ENCODE results near the gene ATP5F1A.
"Not testable (repeated sequence)": the region's sequence is repeated elsewhere in the genome, so short reads cannot be mapped to it uniquely, and the experiment has no call there.

ATP5F1A gene

DNA sequence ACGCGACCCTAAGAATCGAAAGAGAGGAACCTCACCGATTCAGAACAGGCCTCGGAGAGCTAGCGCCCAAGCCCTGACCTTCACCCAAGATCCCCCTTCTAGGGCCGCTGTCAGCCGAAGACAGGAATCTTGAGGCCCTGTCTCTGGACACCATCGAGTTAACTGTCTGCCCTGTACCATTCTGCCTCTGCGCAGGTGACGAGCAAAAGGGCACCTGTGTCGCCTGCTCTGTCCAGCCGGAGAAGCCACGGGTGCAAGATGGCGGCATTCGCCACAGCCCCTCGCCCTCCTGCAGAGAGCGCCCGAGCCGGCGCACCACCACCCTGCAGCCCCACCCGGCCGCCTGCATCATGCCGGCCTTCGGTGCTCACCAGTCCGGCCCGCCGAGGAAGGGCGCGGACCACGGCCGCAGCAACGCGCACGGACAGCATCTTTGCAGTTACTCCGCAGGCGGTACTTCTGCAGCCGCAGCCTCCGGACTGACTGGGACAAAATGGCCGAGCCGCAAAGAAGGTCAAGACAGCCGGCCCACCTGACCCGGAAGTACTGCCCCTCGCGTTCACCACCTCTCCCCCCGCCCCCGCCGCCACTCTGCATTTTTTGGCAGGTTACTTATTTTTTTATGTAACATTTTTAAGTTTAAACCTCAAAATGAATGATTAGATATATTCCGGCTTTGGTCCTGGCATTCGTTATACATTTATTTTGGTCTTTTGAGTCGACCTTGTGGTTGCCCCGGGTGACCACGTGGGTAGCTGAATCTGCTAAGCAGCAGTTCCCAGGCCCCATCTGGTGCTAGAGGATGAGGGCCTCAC is at the start of gene ATP5F1A:
Gene ATP5F1A (minus strand): TSS at position 496 of the 815 bp plus-strand sequence. CDS start 65 bp downstream, at position 431.
- DNase-seq (ENCODE audit: low read depth, low spot score) = peak; percentile 51

DNA sequence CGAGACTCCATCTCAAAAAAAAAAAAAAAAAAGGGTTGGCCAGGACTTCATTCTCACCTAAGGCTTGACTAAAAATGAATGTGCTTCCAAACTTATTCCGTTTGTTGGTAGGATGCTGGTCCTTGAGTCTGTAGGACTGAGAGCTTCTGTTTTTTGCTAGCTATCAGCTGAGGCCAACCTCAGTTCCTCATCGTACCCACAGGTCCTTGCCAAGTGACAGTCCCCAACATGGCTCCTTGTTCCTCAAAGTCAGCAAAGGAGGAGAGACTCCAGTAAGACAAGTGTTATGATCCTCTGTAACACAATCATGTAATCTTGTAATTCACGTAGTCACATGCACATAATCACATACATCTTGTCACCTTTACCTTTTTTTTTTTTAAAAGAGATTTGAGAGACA is 43.1 kb upstream of the ATP5F1A start:
- DNase-seq (ENCODE audit: low read depth, low spot score) = no peak

DNA sequence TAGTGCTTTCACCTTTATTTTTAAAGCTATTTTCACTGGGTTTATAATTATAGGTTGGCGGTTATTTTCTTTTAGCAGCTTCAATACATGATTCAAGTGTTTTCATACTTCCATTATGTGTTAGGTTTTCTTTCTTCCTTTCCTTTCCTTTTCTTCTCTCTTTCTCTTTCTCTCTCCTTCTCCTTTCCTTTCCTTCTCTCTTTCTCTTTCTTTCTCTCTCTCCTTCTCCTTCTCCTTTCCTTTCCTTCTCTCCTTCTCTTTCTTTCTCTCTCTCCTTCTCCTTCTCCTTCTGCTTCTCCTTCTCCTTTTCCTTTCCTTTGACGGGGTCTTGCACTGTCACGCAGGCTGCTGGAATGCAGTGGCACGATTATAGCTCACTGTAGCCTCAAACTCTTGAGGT is 42.1 kb upstream of the ATP5F1A start:
- no peak for DNase-seq (ENCODE audit: low read depth, low spot score)

DNA sequence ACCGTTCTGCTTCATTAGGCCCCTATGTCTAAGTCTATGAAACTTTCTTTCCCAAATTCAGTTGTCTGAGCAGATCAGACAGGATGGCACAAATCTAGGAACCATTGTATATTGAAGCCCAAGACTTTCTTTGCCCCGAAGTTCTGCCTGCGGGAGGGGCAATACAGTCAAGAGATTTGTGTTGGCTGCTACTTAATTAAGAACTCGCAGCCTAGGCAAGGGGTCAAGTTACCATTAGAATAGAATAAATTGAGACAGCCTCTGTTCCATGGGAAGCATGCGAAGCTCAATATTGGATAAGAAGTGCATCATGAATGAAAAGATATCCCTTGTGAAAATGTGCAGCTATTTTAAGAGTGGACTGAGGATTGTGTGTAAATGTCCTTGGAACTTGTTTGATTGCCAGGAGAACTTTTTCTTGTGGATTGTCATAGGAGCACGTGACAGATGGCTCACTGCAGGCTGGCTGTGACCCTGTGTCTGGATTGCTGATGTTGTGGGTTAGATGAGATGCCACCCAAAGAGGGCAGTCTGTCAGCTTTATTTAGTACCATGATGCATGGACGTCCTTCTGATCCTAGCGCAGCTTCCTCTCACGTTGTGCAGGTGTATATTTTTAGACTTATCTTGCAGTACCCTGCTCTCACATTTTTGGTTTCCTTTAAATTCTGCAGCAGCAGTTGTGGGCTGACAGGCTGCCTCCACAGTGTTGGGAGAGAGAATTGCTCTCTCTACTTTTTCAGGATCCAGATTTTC is 37.0 kb upstream of the ATP5F1A start:
- no peak for DNase-seq (ENCODE audit: low read depth, low spot score)

DNA sequence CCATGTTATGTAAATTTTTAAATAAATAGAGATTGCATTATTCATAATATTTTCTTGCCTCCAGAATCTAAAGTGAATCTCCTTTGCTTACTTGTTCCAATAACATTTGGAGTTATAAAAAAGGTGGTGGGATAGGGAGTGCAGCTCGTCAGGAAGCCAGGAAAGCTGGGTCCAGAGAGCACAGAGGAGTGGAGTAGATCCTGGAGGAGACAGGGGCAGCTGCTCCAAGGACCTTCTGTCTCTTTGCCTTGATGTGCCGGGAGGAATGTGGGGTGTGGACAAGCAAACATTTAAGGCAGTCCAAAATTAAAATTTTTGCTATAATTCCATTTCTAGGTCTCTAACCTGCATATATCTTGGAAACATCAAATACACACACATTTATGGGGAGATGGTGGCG is 35.4 kb upstream of the ATP5F1A start:
- no peak for DNase-seq (ENCODE audit: low read depth, low spot score)

DNA sequence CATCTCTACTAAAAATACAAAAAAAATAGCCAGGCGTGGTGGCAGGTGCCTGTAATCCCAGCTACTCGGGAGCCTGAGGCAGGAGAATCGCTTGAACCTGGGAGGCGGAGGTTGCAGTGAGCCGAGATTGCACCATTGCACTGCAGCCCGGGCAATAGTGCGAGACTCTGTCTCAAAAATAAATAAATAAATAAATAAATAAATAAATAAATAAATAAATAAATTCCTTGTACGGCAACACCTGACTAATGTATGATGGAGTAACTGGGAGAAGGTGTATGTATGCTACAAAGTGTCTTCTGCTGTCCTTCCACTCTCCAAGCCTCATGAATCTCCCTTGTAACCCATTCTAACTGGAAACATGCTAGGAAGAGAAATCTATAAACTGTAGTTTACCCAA is 32.5 kb upstream of the ATP5F1A start:
- not testable (repeated sequence) for DNase-seq (ENCODE audit: low read depth, low spot score)

DNA sequence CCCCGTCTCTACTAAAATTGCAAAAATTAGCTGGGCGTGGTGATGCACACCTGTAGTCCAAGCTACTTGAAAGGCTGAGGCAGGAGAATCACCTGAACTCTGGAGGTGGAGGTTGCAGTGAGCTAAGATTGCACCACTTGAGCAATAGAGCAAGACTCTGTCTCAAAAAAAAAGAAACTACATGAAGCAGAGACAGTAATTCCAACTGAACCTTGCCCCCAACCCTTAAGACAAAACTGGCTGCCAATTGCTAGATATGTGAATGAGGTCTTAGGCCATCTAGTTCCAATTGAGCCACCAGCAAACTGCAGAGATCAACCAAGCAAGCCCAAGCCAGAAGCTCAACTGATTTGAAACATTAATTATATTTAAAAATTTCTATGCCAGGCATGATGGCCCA is 32.0 kb upstream of the ATP5F1A start:
- no peak for DNase-seq (ENCODE audit: low read depth, low spot score)

DNA sequence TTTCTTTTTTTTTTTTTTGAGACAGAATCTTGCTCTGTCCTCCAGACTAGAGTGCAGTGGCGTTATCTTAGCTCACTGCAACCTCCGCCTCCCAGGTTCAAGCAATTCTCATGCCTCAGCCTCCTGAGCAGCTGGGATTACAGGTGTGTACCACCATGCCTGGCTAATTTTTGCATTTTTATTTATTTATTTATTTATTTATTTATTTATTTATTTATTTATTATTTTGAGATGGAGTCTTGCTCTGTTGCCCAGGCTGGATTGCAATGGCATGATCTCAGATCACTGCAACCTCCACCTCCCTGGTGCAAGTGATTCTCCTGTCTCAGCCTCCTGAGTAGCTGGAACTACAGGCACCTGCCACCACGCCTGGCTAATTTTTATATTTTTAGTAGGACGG is 28.5 kb upstream of the ATP5F1A start:
- DNase-seq (ENCODE audit: low read depth, low spot score) = not testable (repeated sequence)

DNA sequence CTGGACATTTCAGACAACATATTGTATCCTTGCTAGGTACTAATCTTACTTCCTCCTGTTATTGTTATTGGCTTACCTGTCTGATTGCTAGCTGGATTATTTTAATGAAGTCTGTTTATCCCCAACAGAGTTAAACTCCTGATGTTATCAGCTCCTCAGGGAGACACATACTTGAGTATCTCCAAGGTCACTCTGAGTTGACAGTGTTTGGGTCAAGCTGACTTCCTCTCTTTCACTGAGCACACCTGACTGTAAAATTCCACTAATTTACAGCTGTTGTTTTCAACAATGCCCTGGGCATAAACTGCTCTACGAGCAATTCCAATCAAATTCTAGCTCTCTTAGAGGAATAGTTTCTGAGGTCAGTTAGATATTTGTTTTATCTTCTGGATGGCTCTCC is 15.7 kb upstream of the ATP5F1A start:
- DNase-seq (ENCODE audit: low read depth, low spot score) = no peak

DNA sequence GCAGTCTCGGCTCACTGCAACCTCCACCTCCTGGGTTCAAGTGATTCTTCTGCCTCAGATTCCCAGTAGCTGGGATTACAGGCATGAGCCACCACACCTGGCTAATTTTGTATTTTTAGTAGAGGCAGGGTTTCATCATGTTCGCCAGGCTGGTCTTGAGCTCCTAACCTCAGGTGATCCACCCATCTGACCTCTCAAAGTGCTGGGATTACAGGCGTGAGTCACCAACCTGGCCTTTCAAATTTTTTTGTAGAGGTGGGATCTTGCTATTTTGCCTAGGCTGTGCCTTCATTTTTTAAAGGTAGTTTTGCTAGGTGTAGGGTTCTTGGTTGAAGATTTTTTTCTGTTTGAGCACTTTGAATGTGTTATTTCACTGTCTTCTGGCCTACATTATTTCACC is 12.3 kb upstream of the ATP5F1A start:
- no peak for DNase-seq (ENCODE audit: low read depth, low spot score)

DNA sequence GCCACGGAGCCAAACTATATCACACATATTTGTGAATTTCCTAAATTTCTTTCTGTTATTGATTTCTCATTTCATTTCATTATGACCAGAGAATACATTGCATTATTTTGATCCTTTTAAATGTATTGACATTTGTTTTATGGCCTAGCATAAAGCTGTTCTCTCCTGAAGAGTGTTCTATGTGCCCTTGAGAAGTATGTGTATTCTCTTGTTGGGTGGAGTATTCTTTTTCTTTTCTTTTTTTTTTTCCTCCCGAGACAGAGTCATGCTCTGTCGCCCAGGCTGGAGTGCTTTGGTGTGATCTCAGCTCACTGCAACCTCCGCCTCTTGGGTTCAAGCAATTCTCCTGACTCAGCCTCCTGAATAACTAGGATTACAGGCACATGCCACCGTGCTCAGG is 11.3 kb upstream of the ATP5F1A start:
- no peak for DNase-seq (ENCODE audit: low read depth, low spot score)

DNA sequence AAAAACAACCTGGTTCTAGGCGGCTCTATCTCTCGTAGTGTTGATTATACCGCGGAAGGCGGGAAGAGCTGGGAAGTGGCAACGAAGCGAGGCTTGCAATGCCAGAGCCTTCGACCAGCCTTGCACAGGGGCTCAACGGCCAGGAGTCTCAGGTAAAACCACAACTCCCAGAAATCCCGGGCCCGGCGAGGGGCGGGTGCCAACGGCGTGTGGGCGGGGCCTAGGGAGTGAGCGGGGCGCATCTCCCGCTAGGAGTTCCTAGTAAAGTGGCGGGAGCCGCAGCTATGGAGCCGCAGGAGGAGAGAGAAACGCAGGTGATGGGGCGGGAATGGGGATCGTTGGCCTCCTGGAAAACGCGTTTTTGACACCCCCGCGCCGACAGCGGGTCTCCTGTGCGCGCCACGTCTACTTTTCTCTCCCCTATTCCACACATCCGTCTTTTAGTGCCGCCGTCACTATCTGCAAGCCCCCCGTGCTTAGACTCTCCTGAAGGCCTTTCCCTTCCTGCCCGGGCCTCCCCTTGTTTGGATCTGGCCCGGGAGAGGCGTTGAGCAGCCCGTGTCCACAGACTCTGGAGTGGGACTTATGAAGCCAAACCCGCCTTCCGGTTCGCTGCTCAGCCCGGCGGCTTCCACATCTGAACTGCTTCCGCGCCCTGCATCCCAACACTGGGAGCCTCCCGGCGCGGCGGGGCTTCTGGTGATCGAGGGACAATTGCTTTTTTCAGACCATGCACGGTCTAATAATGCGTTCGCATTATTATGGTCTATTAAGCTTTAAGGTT is 6.2 kb upstream of the ATP5F1A start, which contains the start of gene HAUS1:
Gene HAUS1 (plus strand): TSS at position 258 of the 784 bp plus-strand sequence. CDS start 27 bp downstream, at position 285.
- peak; percentile 58 for DNase-seq (ENCODE audit: low read depth, low spot score)

DNA sequence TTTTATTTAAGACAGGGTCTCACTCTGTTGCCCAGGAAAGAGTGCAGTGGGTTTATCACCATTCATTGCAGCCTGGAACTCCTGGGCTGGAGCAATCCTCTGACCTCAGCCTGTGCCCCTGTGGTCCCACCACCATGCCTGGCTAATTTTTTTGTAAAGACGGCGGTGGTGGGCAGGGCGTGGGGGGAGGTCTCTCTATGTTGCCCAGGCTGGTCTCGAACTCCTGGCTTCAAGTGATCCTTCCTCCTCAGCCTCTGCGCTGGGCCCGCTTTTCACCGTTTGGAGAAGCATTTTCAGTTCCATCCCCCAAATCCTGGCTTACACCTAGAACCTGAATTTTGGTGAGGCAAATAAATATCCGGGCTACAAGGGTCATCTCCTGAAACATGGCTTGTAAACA is 1.4 kb upstream of the ATP5F1A start:
- no peak for DNase-seq (ENCODE audit: low read depth, low spot score)

DNA sequence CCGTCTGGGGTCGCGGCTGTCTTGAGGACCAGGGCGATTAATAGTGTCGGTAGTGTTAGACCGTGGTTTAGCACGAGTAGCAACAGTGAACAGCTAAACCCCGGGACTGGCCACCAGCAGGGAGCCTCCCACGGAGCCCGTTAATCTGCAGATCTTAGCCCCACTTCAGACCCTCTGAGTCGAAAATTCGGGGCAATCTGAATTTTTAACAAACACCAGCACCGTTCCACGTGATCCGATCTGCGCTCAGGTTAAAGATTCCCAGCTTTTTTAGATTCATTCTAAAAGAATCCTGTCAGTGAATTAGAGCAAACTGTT is 479 bp upstream of the ATP5F1A start:
- DNase-seq (ENCODE audit: low read depth, low spot score) = no peak

DNA sequence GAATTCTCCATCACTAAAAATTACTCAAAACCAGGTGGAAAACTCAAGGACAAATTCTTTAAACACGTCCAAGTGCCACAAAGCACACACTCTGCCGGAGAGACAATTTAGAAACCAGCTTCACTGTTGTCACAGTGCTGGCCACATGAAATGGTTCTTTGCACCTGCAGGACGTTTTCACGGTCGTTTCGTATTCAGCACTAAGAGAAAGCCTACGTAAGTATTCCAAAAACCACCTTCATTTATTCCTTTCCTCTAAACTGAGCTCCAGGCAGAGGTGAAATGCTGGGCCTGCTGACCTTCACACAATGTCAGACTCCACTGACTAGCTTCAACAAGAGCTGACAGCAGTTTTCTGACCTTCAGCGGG is 680 bp downstream of the ATP5F1A start:
- no peak for DNase-seq (ENCODE audit: low read depth, low spot score)

DNA sequence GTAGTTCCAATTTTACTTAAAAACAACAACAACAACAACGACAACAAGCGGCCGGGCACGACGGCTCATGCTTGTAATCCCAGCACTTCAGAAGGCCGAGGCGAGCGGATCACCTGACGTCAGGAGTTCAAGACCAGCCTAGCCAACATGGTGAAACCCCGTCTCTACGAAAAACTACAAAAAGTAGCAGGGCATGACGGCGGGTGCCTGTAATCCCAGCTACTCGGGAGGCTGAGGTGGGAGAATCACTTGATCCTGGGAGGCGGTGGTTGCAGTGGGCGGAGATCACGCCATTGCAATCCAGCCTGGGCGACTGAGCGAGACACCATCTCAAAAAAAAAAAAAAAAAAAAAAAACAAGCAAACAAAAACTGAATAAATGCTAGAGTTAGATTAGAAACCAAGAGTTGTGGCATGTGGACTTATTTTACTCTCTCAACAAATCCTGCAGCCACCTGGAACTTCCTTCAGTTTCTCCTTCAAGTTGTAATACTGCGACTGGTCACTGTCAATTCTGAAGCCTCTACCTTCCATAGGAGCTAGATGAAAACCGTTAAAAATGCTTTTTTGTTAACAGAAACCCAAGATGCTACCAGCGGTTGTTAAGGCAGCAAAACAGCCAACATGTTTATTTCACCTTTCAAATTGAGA is 1.3 kb downstream of the ATP5F1A start:
- no peak for DNase-seq (ENCODE audit: low read depth, low spot score)

DNA sequence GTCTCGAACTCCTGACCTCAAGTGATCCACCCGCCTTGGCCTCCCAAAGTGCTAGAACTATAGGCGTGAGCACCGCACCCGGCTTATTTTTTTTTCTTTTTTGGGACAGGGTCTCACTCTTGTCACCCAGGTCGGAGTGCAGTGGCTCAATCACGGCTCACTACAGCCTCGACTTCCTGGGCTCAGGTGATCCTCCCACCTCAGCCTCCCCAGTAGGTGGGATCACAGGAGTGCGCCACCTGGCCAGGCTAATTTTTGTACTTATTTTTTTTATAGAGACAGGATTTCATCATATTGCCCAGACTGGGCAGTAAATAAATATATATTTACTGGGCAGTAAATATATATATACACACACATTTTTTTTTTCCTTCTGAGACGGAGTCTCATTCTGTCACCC is 2.6 kb downstream of the ATP5F1A start:
- no peak for DNase-seq (ENCODE audit: low read depth, low spot score)

DNA sequence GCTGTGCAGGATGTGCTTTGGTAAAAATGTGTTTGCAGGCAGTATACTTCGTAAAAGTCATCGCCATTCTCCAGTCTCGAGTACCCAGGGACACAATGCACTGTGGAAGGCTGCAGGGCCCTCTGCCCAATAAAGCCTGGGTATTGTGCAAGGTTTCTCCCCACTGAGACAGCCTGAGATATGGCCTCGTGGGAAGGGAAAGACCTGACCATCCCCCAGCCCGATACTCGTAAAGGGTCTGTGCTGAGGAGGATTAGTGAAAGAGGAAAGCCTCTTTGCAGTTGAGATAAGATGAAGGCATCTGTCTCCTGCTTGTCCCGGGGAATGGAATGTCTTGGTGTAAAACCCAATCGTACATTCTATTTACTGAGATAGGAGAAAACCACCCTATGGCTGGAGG is 9.6 kb downstream of the ATP5F1A start:
- DNase-seq (ENCODE audit: low read depth, low spot score) = not testable (repeated sequence)

DNA sequence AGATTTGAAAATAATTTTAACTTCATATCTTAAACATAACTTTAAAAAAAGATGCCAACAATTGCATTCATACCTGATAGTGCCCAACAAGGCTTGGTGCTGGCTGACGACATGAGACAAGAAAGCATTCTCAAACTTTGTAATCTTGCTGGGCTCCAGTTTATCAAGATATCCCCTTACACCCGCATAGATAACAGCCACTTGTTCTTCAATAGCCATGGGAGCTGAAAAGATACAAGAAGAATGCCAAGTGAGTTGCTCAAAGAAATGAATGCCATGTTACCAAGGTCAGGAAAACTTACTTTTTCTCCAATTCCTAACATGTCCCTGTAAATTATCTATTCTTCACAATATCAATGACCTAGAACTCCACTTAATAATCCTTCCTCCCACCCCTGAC is 13.7 kb downstream of the ATP5F1A start:
- no peak for DNase-seq (ENCODE audit: low read depth, low spot score)

DNA sequence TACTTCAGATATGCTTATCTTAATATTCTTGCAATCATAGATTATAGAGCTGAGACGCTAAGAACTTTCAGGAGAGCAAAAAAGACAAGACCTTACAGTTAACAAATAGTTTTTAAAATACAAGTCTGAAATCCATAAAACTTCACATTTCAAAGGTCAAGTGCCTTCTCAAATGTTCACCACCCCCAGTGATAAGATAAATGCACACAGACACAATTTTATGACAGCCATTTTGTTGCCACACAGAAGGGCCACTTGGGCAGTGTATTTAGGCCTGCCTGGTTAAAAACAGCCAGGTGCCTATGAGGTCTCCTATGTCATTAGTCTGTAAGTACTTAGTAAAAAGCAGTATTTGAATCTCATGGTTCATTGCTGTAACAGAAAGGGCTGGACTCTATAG is 17.9 kb downstream of the ATP5F1A start:
- DNase-seq (ENCODE audit: low read depth, low spot score) = no peak

DNA sequence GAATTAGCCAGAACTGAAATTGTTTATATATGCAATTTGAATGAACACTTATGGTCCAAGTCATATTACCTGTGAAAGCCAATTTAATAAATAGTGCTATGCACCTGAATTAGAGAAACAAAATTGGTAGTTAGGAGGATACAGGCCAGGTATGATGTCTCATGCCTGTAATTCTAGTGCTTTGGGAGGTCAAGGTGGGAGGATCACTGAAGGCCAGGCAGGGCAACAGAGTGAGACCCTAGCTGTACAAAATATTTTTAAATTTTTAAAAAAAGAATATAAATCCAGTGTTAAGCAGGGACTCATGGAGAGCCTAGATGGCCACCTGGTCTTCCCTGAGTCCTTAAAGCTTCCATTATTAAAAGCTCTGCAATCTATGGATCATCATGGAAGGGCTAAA is 18.8 kb downstream of the ATP5F1A start:
- DNase-seq (ENCODE audit: low read depth, low spot score) = no peak
